Smooth muscle cell (in vitro differentiated cells): ENCODE results near the gene NACC2. TPM values are rescaled to one million over a fixed set of nuclear protein-coding genes. Genes with fewer than 3 reads are reported as not detected.

ENCODE experiments used
- DNase-seq: peaks from one replicate; lab custom pipeline; 2025; ENCODE audit not compliant: unreplicated experiment; lab: John Stamatoyannopoulos, UW
- H2AFZ ChIP-seq: fragments of 200-600 bp; sonication (generic); 2 replicates; pipeline ENCODE4 v1.6.0; 2016; ENCODE audit warnings: antibody characterized with exemption, low read depth, mild to moderate bottlenecking
- H3F3A ChIP-seq: fragments of 200-600 bp; sonication (generic); 2 replicates; pipeline ENCODE4 v1.6.0; 2017; ENCODE audit warnings: antibody characterized with exemption, low read depth
- H3K27ac ChIP-seq: fragments of 200-600 bp; sonication (generic); 2 replicates; pipeline ENCODE4 v1.5.1; 2016; ENCODE audit warnings: low read depth, mild to moderate bottlenecking
- H3K27me3 ChIP-seq: fragments of 200-600 bp; sonication (generic); 2 replicates; pipeline ENCODE4 v1.6.1; 2016; ENCODE audit warnings: low read depth, mild to moderate bottlenecking
- H3K36me3 ChIP-seq: fragments of 200-600 bp; sonication (generic); 2 replicates; pipeline ENCODE4 v1.5.1; 2016; ENCODE audit warnings: low read depth
- H3K4me1 ChIP-seq: fragments of 200-600 bp; sonication (generic); 2 replicates; pipeline ENCODE4 v1.5.1; 2016; ENCODE audit warnings: low read depth
- H3K4me2 ChIP-seq: fragments of 200-600 bp; sonication (generic); 2 replicates; pipeline ENCODE4 v1.6.0; 2016; ENCODE audit warnings: mild to moderate bottlenecking
- H3K4me3 ChIP-seq: fragments of 200-600 bp; sonication (generic); 2 replicates; pipeline ENCODE4 v1.5.1; 2016; ENCODE audit warnings: mild to moderate bottlenecking
- H3K79me2 ChIP-seq: fragments of 200-600 bp; sonication (generic); 2 replicates; pipeline ENCODE4 v1.6.0; 2016; ENCODE audit warnings: low read depth, mild to moderate bottlenecking
- H3K9ac ChIP-seq: fragments of 200-600 bp; sonication (generic); 2 replicates; pipeline ENCODE4 v1.6.0; 2016; ENCODE audit warnings: low read depth
- H3K9me3 ChIP-seq: fragments of 200-600 bp; sonication (generic); replicated peaks from 2 replicates; pipeline ENCODE4 v1.5.1; 2016; ENCODE audit warnings: low read depth
- H4K20me1 ChIP-seq: fragments of 200-600 bp; sonication (generic); 2 replicates; pipeline ENCODE4 v1.6.0; 2016; ENCODE audit warnings: low read depth
- WGBS: methylation state at CpG from one replicate; pipeline ENCODE4 v1.1.7; 2016; ENCODE audit warnings: low lambda C conversion rate; 5-methylcytosine and 5-hydroxymethylcytosine counted together
- polyA plus RNA-seq: library from polyadenylated mRNA; unstranded; fragments of >200 nt; fragmentation: Nextera tagmentation; extraction: Ambion mirVana; gene quantifications from 2 replicates; pipeline ENCODE4 v1.2.1, GENCODE V29; 2016
- total RNA-seq: library from RNA; depleted of rRNA; stranded (reverse); fragments of >200 nt; gene quantifications from 2 replicates; pipeline ENCODE4 v1.2.3, GENCODE V29; 2014
- TF ChIP-seq, protein P1 (sequence below): fragments of 200-600 bp; sonication (generic); IDR thresholded peaks from 2 replicates; pipeline ENCODE4 v1.5.1; 2017; ENCODE audit warnings: borderline replicate concordance, mild to moderate bottlenecking, antibody characterized with exemption; ENCODE audit not compliant: insufficient read depth, poor library complexity, severe bottlenecking

NACC2 gene
- total and polyA plus RNA-seq, 2 experiments from 2014 or later, result 6.7 to 8.8 TPM

DNA sequence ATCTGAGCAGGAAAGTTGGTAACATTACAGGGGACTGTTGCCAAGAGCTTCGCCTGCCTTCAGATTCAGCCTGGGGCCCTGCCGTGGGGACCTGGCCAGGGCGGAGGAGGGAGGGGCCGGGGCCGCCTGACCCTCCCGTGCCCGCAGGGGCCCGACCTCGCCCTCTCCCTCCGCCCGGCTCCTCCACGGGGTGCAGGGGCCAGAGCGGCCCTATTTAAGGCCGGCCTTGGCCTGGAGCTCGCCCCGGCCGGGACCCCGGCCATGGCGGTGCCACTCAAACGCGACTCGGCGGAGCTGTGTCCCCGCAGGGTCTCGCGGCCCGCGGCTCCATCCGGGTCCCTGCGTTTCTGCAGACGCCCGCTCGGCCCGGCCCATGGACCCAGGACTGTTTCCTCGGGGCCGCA, 22.8 kb upstream of the NACC2 start:
- TF ChIP-seq, protein P1, sequence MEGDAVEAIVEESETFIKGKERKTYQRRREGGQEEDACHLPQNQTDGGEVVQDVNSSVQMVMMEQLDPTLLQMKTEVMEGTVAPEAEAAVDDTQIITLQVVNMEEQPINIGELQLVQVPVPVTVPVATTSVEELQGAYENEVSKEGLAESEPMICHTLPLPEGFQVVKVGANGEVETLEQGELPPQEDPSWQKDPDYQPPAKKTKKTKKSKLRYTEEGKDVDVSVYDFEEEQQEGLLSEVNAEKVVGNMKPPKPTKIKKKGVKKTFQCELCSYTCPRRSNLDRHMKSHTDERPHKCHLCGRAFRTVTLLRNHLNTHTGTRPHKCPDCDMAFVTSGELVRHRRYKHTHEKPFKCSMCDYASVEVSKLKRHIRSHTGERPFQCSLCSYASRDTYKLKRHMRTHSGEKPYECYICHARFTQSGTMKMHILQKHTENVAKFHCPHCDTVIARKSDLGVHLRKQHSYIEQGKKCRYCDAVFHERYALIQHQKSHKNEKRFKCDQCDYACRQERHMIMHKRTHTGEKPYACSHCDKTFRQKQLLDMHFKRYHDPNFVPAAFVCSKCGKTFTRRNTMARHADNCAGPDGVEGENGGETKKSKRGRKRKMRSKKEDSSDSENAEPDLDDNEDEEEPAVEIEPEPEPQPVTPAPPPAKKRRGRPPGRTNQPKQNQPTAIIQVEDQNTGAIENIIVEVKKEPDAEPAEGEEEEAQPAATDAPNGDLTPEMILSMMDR, result no peak
- Histone ChIP-seq H3K4me2 (peak overlapping the region; percentile 98), H2AFZ (peak overlapping the region; percentile 32), H3F3A (peaks cover 6% of the 10 kb centered on the region), H3K79me2 (peaks cover 25% of the 10 kb centered on the region), H3K9me3 (no peaks in the 10 kb centered on the region), H3K9ac (peak overlapping the region; percentile 58), H3K36me3 (no peaks in the 10 kb centered on the region), H3K4me3 (peak overlapping the region; percentile 76), H3K4me1 (peaks cover 14% of the 10 kb centered on the region), H3K27me3 (no peaks in the 10 kb centered on the region), H4K20me1 (peaks cover 11% of the 10 kb centered on the region), H3K27ac (peak overlapping the region; percentile 81)
- under 1% methylated on average over 33 of the region's 36 CpGs for WGBS
- no peak for DNase-seq

DNA sequence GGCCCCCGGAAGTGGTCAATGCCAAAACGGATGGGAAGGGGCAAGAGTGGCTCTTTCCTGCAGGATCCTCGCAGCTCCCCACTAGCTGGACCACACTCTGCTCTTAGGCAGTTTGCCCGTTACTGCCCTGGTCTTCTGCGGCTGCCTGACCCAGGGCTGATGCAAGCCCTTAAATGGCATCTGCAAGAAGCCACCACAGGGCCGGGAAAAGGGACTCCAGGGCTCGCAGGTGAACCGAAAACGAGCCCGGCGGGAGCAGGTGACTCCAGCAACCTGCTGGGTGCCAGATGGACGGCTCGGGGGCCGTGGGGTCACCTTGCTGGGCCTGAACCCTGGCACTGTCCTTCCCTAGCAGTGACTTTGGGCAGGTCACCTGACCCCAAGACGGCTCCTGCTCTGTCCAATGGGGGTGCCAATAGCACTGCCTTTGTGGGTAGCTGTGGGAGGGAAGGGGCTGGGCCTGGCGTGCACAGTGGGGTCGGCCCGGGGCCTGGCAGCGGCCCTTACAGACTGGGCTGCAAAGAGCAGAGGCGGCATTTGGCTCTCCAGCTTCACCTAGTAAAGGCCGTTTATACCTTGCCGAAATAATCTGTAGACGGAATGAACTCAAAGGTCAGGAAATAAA, 22.3 kb upstream of the NACC2 start:
- DNase-seq, result no peak
- peak overlapping the region; percentile 76 for H3K4me3 ChIP-seq
- 79% methylated on average over 23 of the region's 23 CpGs for WGBS
- H3K27ac ChIP-seq, result peak overlapping the region; percentile 81
- peaks cover 25% of the 10 kb centered on the region for H3K79me2 ChIP-seq
- no peaks in the 10 kb centered on the region for H3K9me3 ChIP-seq
- H3K36me3 ChIP-seq, result no peaks in the 10 kb centered on the region
- peaks cover 11% of the 10 kb centered on the region for H4K20me1 ChIP-seq
- TF ChIP-seq, protein P1, result no peak
- H3F3A ChIP-seq, result peaks cover 8% of the 10 kb centered on the region
- H3K4me2 ChIP-seq, result peak overlapping the region; percentile 98
- H3K4me1 ChIP-seq, result peaks cover 14% of the 10 kb centered on the region
- no peaks in the 10 kb centered on the region for H3K27me3 ChIP-seq
- H2AFZ ChIP-seq, result no peak overlapping the region
- peak overlapping the region; percentile 58 for H3K9ac ChIP-seq

DNA sequence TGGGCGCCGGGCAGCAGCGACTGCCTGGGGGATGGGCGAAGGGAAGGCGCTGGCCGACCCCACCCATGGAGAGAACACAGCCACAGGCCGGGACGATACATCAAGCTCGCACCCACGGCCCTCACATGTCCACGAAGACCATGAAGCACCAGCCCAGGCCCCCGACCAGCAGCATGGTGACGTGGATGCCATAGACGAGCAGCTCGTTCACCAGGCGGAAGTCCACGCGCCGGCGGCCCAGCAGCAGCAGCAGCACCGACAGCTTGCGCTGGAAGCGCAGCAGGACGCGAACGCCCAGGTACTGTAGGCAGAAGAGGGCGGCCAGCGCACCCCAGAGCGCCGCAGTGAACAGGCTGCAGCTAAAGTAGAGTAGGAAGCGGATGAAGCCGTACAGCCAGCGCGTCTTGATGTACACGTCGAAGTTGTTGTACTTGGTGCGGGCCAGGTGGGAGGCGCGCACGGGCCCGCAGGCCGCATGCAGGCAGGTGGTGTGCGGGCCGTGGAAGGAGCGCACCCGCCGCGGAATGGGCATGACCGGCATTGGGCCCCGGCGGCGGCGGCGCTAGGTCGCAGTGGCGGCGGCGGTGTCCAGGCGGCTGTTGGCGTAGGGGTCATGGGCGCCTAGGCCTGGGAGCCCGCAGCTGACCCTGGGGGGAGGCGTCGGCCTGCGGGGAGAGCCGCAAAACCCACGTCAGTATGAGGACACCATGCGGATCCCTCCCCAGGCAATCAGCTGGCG, 21.4 kb upstream of the NACC2 start:
- H3K4me3 ChIP-seq, result no peak overlapping the region

More for the DNA sequence above, 21.4 kb upstream of the NACC2 start:
- 98% methylated on average over 53 of the region's 69 CpGs for whole genome bisulfite sequencing
- Histone ChIP-seq H3K9ac (no peak overlapping the region), H3K4me1 (peaks cover 14% of the 10 kb centered on the region), H3K27me3 (no peaks in the 10 kb centered on the region), H3K4me2 (no peak overlapping the region), H3K79me2 (peaks cover 25% of the 10 kb centered on the region), H3K36me3 (no peaks in the 10 kb centered on the region), H3K27ac (no peak overlapping the region), H2AFZ (no peak overlapping the region), H4K20me1 (peaks cover 11% of the 10 kb centered on the region), H3K9me3 (no peaks in the 10 kb centered on the region), H3F3A (peaks cover 8% of the 10 kb centered on the region)
- TF ChIP-seq, protein P1, result no peak
- no peak for DNase-seq
